Testis (tissue), 3 donors: ENCODE measurements around the gene IFNGR2. TPM values are rescaled to one million over a fixed set of nuclear protein-coding genes. Genes with fewer than 3 reads are reported as not detected.

Source experiments
- DNase-seq: peaks from one replicate; pipeline ENCODE4 v3.0.0-alpha.2; 2019
- H3K27ac ChIP-seq, 2 donors: fragments of 200-600 bp; sonication (generic); one replicate each; pipeline ENCODE4 v1.5.1; 2019
- H3K27me3 ChIP-seq: fragments of 200-600 bp; sonication (generic); one replicate; pipeline ENCODE4 v1.5.1; 2019
- H3K36me3 ChIP-seq: fragments of 200-600 bp; sonication (generic); one replicate; pipeline ENCODE4 v1.5.1; 2017; ENCODE audit warnings: low read depth; ENCODE audit errors: missing control alignments
- H3K4me1 ChIP-seq: fragments of 200-600 bp; sonication (generic); one replicate; pipeline ENCODE4 v1.5.1; 2019
- H3K4me3 ChIP-seq, 2 donors: fragments of 200-600 bp; sonication (generic); one replicate each; pipeline ENCODE4 v1.5.1; 2017 to 2019
- H3K9me3 ChIP-seq: fragments of 200-600 bp; sonication (generic); one replicate; pipeline ENCODE4 v1.5.1; 2017
- CTCF ChIP-seq, 3 experiments: fragments of 450-650 bp in 2 of 3; fragments of 200-600 bp in 1 of 3; sonication (generic) in 1 of 3; IDR thresholded peaks; one replicate each; pipeline ENCODE4 v1.5.1; 2016 to 2019; ENCODE audit warnings: antibody characterized with exemption in 3 of 3, mild to moderate bottlenecking in 2 of 3, moderate library complexity in 1 of 3
- POLR2A ChIP-seq: fragments of 450-650 bp; IDR thresholded peaks from one replicate; pipeline ENCODE4 v1.6.1; 2017; ENCODE audit warnings: antibody characterized with exemption, mild to moderate bottlenecking, moderate library complexity
- WGBS, 2 donors: methylation state at CpG; one replicate each; pipeline ENCODE4 v1.1.5; 2018; 5-methylcytosine and 5-hydroxymethylcytosine counted together
- intact Hi-C: fragments of 100-400 bp; cut with DNase I; formaldehyde crosslinking; loops from one replicate; pipeline ENCODE4 v1.15.1; 2023; ENCODE audit warnings: low total_unique reads
- polyA plus RNA-seq: library from polyadenylated mRNA; stranded (reverse); fragments of 350-450 nt; fragmentation: Illumina TruSeq; extraction: RNeasy Lipid Tissue Mini Kit (QIAGEN cat#74804); gene quantifications from one replicate; pipeline ENCODE4 v1.2.3, GENCODE V29; 2014; ENCODE audit warnings: low read depth, low replicate concordance; ENCODE audit not compliant: insufficient read depth
- total RNA-seq, 2 donors: library from RNA; depleted of rRNA; stranded (reverse); fragments of >200 nt; gene quantifications; one replicate each; pipeline ENCODE4 v1.2.3, GENCODE V29; 2016

Gene IFNGR2
- total and polyA plus RNA-seq, 3 donors from 2014 or later = 87.6 to 108 (median 91.9) TPM

- TF ChIP-seq POLR2A (no peak), CTCF (IDR thresholded peaks at IDR 0.05) (no peak)
- Histone ChIP-seq H3K9me3 (no peaks in the 10 kb centered on the region), H3K4me1 (no peaks in the 10 kb centered on the region), H3K27ac (no peak overlapping the region), H3K36me3 (no peaks in the 10 kb centered on the region), H3K4me3 (no peak overlapping the region), H3K27me3 (no peaks in the 10 kb centered on the region)
- 76 to 81% methylated on average over 9 of the region's 9 CpGs for WGBS, 2 donors
- DNase-seq = no peak
- intact Hi-C loops = no loop called here
These were observed 78.2 kb downstream of the IFNGR2 start for GRCh38 chr21:33481314-33481943.

Other genes with a start within 250 kb of the IFNGR2 start
- 10 to 100 TPM in 1 of 2 donors, 1 to 10 TPM in 1; 8.6 to 13.1 TPM for gene IFNAR2, start 173.5 kb upstream of the IFNGR2 start, total RNA-seq
- 10.7 TPM for gene IFNAR2, start 173.5 kb upstream of the IFNGR2 start, polyA plus RNA-seq
- 10 to 100 TPM; 14.3 to 19.3 TPM for gene IL10RB, start 137.0 kb upstream of the IFNGR2 start, total RNA-seq
- gene IL10RB, start 137.0 kb upstream of the IFNGR2 start, polyA plus RNA-seq = 14.4 TPM
- 10 to 100 TPM; 22.8 to 25.0 TPM for gene IFNAR1, start 78.4 kb upstream of the IFNGR2 start, total RNA-seq
- gene IFNAR1, start 78.4 kb upstream of the IFNGR2 start, polyA plus RNA-seq = 22.1 TPM
- 100 to 1,000 TPM in 1 of 2 donors, 10 to 100 TPM in 1; 57.8 to 115 TPM for gene TMEM50B, start 76.6 kb downstream of the IFNGR2 start, total RNA-seq
- gene TMEM50B, start 76.6 kb downstream of the IFNGR2 start, polyA plus RNA-seq = 70.6 TPM
- gene DNAJC28, start 88.3 kb downstream of the IFNGR2 start, total RNA-seq = 1 to 10 TPM; 7.3 to 9.3 TPM
- 9.3 TPM for gene DNAJC28, start 88.3 kb downstream of the IFNGR2 start, polyA plus RNA-seq
- 100 to 1,000 TPM; 143 TPM for gene GART, start 138.7 kb downstream of the IFNGR2 start, total RNA-seq
- gene GART, start 138.7 kb downstream of the IFNGR2 start, polyA plus RNA-seq = 85.8 TPM
- gene SON, start 139.6 kb downstream of the IFNGR2 start, total RNA-seq = 100 to 1,000 TPM; 310 to 377 TPM
- 186 TPM for gene SON, start 139.6 kb downstream of the IFNGR2 start, polyA plus RNA-seq
- gene DONSON, start 185.3 kb downstream of the IFNGR2 start, total RNA-seq = 10 to 100 TPM; 34.4 to 66.1 TPM
- 46.9 TPM for gene DONSON, start 185.3 kb downstream of the IFNGR2 start, polyA plus RNA-seq
- gene CRYZL1, start 238.3 kb downstream of the IFNGR2 start, total RNA-seq = 10 to 100 TPM; 40.6 to 73.2 TPM
- 75.7 TPM for gene CRYZL1, start 238.3 kb downstream of the IFNGR2 start, polyA plus RNA-seq
- 10 to 100 TPM; 48.4 to 56.6 TPM for gene ITSN1, start 239.1 kb downstream of the IFNGR2 start, total RNA-seq
- gene ITSN1, start 239.1 kb downstream of the IFNGR2 start, polyA plus RNA-seq = 20.0 TPM